Measurements from ENCODE around the gene GTSF1L. TPM values are rescaled to one million over a fixed set of nuclear protein-coding genes. Genes with fewer than 3 reads are reported as not detected.
A peak's percentile ranks its signal among the peaks of the same experiment; 100 is the strongest.

The GTSF1L gene
- total RNA-seq, 2 donors from 2014 or later = not detected

DNA sequence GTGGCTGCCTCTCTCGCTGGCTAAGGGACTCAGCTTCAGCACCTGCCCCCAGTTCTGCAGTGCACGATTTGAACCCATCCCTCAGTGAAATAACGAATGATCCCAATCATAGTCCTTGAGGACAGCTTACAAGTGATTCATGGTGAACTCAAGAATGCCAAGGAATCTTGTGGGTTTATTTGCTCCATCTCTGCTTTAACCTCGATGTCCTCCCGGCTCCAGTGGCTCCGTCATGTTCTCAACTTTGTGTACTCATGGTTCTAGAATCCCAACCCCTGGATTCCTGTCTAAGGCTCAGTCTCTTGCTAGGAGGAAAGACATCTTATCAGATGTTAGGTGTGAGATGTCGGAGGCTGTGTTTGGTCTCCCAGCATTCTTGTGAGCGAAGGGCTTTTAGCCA is 29.0 kb upstream of the GTSF1L start:
- TF ChIP-seq, protein P1, sequence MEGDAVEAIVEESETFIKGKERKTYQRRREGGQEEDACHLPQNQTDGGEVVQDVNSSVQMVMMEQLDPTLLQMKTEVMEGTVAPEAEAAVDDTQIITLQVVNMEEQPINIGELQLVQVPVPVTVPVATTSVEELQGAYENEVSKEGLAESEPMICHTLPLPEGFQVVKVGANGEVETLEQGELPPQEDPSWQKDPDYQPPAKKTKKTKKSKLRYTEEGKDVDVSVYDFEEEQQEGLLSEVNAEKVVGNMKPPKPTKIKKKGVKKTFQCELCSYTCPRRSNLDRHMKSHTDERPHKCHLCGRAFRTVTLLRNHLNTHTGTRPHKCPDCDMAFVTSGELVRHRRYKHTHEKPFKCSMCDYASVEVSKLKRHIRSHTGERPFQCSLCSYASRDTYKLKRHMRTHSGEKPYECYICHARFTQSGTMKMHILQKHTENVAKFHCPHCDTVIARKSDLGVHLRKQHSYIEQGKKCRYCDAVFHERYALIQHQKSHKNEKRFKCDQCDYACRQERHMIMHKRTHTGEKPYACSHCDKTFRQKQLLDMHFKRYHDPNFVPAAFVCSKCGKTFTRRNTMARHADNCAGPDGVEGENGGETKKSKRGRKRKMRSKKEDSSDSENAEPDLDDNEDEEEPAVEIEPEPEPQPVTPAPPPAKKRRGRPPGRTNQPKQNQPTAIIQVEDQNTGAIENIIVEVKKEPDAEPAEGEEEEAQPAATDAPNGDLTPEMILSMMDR (IDR thresholded peaks at IDR 0.05) = no peak
- Histone ChIP-seq H3K27ac (no peak overlapping the region), H3K4me3 (no peak overlapping the region), H3K4me1 (no peaks in the 10 kb centered on the region), H3K9ac (ENCODE audit: low read depth in 2 of 2, low read length in 2 of 2) (no peak overlapping the region), H3K9me3 (no peaks in the 10 kb centered on the region), H3K36me3 (no peaks in the 10 kb centered on the region), H3K27me3 (no peaks in the 10 kb centered on the region)
- intact Hi-C loops (cut with DNase I) = loop anchor here (10.0 kb wide), 1 partner anchor 429 kb away; the partner anchor contains the start of gene JPH2
- DNase-seq = no peak

DNA sequence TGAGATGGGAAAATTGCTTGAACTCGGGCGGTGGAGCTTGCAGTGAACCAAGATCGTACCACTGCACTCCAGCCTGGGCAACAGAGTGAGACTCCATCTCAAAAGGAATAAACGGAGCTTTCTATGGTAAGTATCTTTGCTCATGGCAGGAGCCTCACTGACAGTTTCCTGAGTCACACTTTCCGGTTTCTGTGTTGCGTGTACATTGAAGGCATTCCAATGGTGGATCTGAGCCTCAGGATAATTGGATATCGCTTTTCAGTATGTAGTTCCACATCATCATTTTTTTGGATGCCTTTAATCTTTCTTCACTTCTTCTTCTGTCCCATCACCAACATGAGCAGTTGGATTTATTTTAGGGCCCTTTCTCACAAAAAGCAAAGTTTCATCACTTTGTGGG is 28.6 kb upstream of the GTSF1L start:
- intact Hi-C loops (cut with DNase I) = loop anchor here (10.0 kb wide), 1 partner anchor 429 kb away; the partner anchor contains the start of gene JPH2

GRCh38 chr20:43752561-43753301 is 25.9 kb upstream of the GTSF1L start:
- peaks cover 5% of the 10 kb centered on the region for H3K4me1 ChIP-seq

More for the DNA sequence above, 28.6 kb upstream of the GTSF1L start:
- no peaks in the 10 kb centered on the region for H3K27me3 ChIP-seq
- H3K27ac ChIP-seq = no peak overlapping the region
- no peak for DNase-seq
- H3K9ac ChIP-seq (ENCODE audit: low read depth in 2 of 2, low read length in 2 of 2) = no peak overlapping the region
- no peaks in the 10 kb centered on the region for H3K4me1 ChIP-seq
- no peaks in the 10 kb centered on the region for H3K9me3 ChIP-seq
- no peaks in the 10 kb centered on the region for H3K36me3 ChIP-seq
- no peak overlapping the region for H3K4me3 ChIP-seq
- TF ChIP-seq, protein P1 (IDR thresholded peaks at IDR 0.05) = no peak

GRCh38 chr20:43752051-43752360 is 25.2 kb upstream of the GTSF1L start:
- H3K4me3 ChIP-seq = no peak overlapping the region
- TF ChIP-seq, protein P1 (IDR thresholded peaks at IDR 0.05) = no peak
- intact Hi-C loops (cut with DNase I) = loop anchor here (10.0 kb wide), 1 partner anchor 433 kb away; the partner anchor contains the start of gene JPH2
- H3K27me3 ChIP-seq = no peaks in the 10 kb centered on the region
- H3K27ac ChIP-seq = no peak overlapping the region
- no peaks in the 10 kb centered on the region for H3K9me3 ChIP-seq
- H3K36me3 ChIP-seq = no peaks in the 10 kb centered on the region
- H3K9ac ChIP-seq (ENCODE audit: low read depth in 2 of 2, low read length in 2 of 2) = peak overlapping the region in 1 of 2 donors; percentile 24
- no peak for DNase-seq
- peaks cover 5% of the 10 kb centered on the region for H3K4me1 ChIP-seq

More at GRCh38 chr20:43752561-43753301, 25.9 kb upstream of the GTSF1L start:
- DNase-seq = peak; percentile 28
- no peak overlapping the region for H3K4me3 ChIP-seq
- TF ChIP-seq, protein P1 (IDR thresholded peaks at IDR 0.05) = no peak
- H3K27me3 ChIP-seq = no peaks in the 10 kb centered on the region
- H3K9me3 ChIP-seq = no peaks in the 10 kb centered on the region
- H3K9ac ChIP-seq (ENCODE audit: low read depth in 2 of 2, low read length in 2 of 2) = no peak overlapping the region
- intact Hi-C loops (cut with DNase I) = loop anchor here (10.0 kb wide), 1 partner anchor 432 kb away; the partner anchor contains the start of gene JPH2
- H3K27ac ChIP-seq = no peak overlapping the region
- no peaks in the 10 kb centered on the region for H3K36me3 ChIP-seq

- intact Hi-C loops (cut with DNase I) = loop anchor here (10.0 kb wide), 1 partner anchor 433 kb away; the partner anchor contains the start of gene JPH2
- TF ChIP-seq, protein P1 (IDR thresholded peaks at IDR 0.05) = no peak
- DNase-seq = no peak
These were observed 24.6 kb upstream of the GTSF1L start for GRCh38 chr20:43751167-43752050.

More at GRCh38 chr20:43751167-43752050, 24.6 kb upstream of the GTSF1L start:
- no peaks in the 10 kb centered on the region for H3K27me3 ChIP-seq
- H3K4me1 ChIP-seq = peaks cover 5% of the 10 kb centered on the region
- H3K36me3 ChIP-seq = no peaks in the 10 kb centered on the region
- H3K27ac ChIP-seq = no peak overlapping the region
- H3K9me3 ChIP-seq = no peaks in the 10 kb centered on the region
- no peak overlapping the region for H3K9ac ChIP-seq (ENCODE audit: low read depth in 2 of 2, low read length in 2 of 2)
- no peak overlapping the region for H3K4me3 ChIP-seq

All from colonic mucosa (tissue), 4 donors.